ENCODE measurements around the gene LIX1. TPM values are rescaled to one million over a fixed set of nuclear protein-coding genes. Genes with fewer than 3 reads are reported as not detected.

The LIX1 gene
- total and polyA plus RNA-seq, 2 of the 8 experiments (the other 6 are each of a cell fraction or from before 2014, with no cell fraction given), result 0.26 to 0.45 TPM

GRCh38 chr5:97167435-97167834 is 25.0 kb upstream of the LIX1 start:
- Histone ChIP-seq H2BK120ac (replicated peaks; ENCODE audit: low read depth, low read length) (no peak overlapping the region), H3K4me2 (ENCODE audit: insufficient read depth in 1 of 2, low read depth in 2 of 2, low read length in 2 of 2) (no peak overlapping the region), H3K18ac (ENCODE audit: extremely low read depth, low read length) (no peak overlapping the region), H3K27me3 (replicated peaks in 1 of 4; ENCODE audit: control insufficient read depth in 3 of 4, extremely low read depth in 1 of 4, insufficient read depth in 3 of 4, low read length in 3 of 4) (no peaks in the 10 kb centered on the region), H4K20me1 (replicated peaks in 1 of 2; ENCODE audit: control insufficient read depth in 1 of 2, insufficient read depth in 2 of 2, low read length in 2 of 2) (peaks cover 1 to 2% of the 10 kb centered on the region in 2 experiments), H3K9me3 (ENCODE audit: insufficient read depth in 2 of 2, low read depth in 1 of 2, low read length in 1 of 2) (no peaks in the 10 kb centered on the region), H2BK15ac (ENCODE audit: low read length) (no peak overlapping the region), H4K8ac (ENCODE audit: extremely low read depth, insufficient read depth, low read length) (no peak overlapping the region), H2BK12ac (ENCODE audit: low read depth, low read length) (no peak overlapping the region), H3K79me2 (ENCODE audit: control insufficient read depth in 1 of 2, insufficient read depth in 2 of 2, low read length in 2 of 2) (no peaks in the 10 kb centered on the region), H3K23ac (ENCODE audit: insufficient read length) (no peak overlapping the region), H2BK20ac (ENCODE audit: low read length) (no peak overlapping the region), H2AK5ac (ENCODE audit: low read depth, low read length) (no peak overlapping the region), H3K36me3 (ENCODE audit: control insufficient read depth in 2 of 4, insufficient read depth in 4 of 4, low read length in 3 of 4) (peaks cover 9 to 80% (median 40%) of the 10 kb centered on the region in 4 experiments; a peak in 7 of 8 replicates), H3K23me2 (ENCODE audit: low read depth, low read length) (no peaks in the 10 kb centered on the region), H2AFZ (ENCODE audit: low read length) (no peak overlapping the region), H4K5ac (ENCODE audit: insufficient read length, low read depth, low read length) (no peak overlapping the region), H3K9ac (replicated peaks in 1 of 4; ENCODE audit: extremely low read depth in 1 of 4, low read depth in 3 of 4, low read length in 3 of 4) (no peak overlapping the region), H3K4ac (replicated peaks; ENCODE audit: insufficient read length, low read depth, low read length) (no peak overlapping the region), H4K91ac (replicated peaks; ENCODE audit: insufficient read length, low read length) (no peak overlapping the region), H3K56ac (replicated peaks; ENCODE audit: insufficient read length, low read depth, low read length) (no peak overlapping the region), H3K79me1 (ENCODE audit: low read depth, low read length) (no peaks in the 10 kb centered on the region), H3K4me1 (replicated peaks in 1 of 4; ENCODE audit: control insufficient read depth in 3 of 4, insufficient read depth in 4 of 4, low read length in 3 of 4) (no peaks in the 10 kb centered on the region), H2BK5ac (ENCODE audit: low read depth, low read length) (no peak overlapping the region), H3K27ac (ENCODE audit: low read depth, low read length) (no peak overlapping the region), H3K4me3 (ENCODE audit: extremely low read depth in 1 of 4, insufficient read depth in 2 of 4, low read depth in 3 of 4, low read length in 4 of 4) (no peak overlapping the region), H3K14ac (ENCODE audit: insufficient read length) (no peak overlapping the region)
- no peak for TF ChIP-seq SIN3A (conservative IDR thresholded peaks at IDR 0.05 in 1 of 2, IDR thresholded peaks at IDR 0.05 in 1 of 2; ENCODE audit: low read depth in 1 of 2, low read length in 2 of 2)
- no peak for TF ChIP-seq SIRT6 (IDR thresholded peaks at IDR 0.05; ENCODE audit: low read length)
- no peak for TF ChIP-seq CBX8 (IDR thresholded peaks at IDR 0.05; ENCODE audit: borderline replicate concordance, low read depth, low read length)
- TF ChIP-seq POLR2A (IDR thresholded peaks at IDR 0.05; ENCODE audit: control extremely low read depth in 1 of 2, low read depth in 2 of 2, low read length in 2 of 2), result no peak
- TF ChIP-seq POU5F1 (IDR thresholded peaks at IDR 0.05; ENCODE audit: low read depth, low read length), result no peak
- no peak for TF ChIP-seq CREB1 (IDR thresholded peaks at IDR 0.05)
- no peak for TF ChIP-seq TBP (IDR thresholded peaks at IDR 0.05; ENCODE audit: low read depth, low read length)
- TF ChIP-seq HDAC6 (IDR thresholded peaks at IDR 0.05; ENCODE audit: low read depth, low read length), result no peak
- no peak for TF ChIP-seq TAF1 (IDR thresholded peaks at IDR 0.05; ENCODE audit: low read depth, low read length)
- TF ChIP-seq BRCA1 (IDR thresholded peaks at IDR 0.05; ENCODE audit: low read depth, low read length), result no peak
- TF ChIP-seq FOSL1 (IDR thresholded peaks at IDR 0.05; ENCODE audit: insufficient read depth, low read depth, low read length), result no peak
- no peak for TF ChIP-seq JUND (IDR thresholded peaks at IDR 0.05; ENCODE audit: low read length)
- TF ChIP-seq, protein P1, sequence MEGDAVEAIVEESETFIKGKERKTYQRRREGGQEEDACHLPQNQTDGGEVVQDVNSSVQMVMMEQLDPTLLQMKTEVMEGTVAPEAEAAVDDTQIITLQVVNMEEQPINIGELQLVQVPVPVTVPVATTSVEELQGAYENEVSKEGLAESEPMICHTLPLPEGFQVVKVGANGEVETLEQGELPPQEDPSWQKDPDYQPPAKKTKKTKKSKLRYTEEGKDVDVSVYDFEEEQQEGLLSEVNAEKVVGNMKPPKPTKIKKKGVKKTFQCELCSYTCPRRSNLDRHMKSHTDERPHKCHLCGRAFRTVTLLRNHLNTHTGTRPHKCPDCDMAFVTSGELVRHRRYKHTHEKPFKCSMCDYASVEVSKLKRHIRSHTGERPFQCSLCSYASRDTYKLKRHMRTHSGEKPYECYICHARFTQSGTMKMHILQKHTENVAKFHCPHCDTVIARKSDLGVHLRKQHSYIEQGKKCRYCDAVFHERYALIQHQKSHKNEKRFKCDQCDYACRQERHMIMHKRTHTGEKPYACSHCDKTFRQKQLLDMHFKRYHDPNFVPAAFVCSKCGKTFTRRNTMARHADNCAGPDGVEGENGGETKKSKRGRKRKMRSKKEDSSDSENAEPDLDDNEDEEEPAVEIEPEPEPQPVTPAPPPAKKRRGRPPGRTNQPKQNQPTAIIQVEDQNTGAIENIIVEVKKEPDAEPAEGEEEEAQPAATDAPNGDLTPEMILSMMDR (IDR thresholded peaks at IDR 0.05; ENCODE audit: control extremely low read depth in 1 of 3, insufficient read depth in 1 of 3, low read depth in 1 of 3, low read length in 3 of 3), result no peak
- no peak for TF ChIP-seq YY1 (IDR thresholded peaks at IDR 0.05; ENCODE audit: low read depth, low read length)
- POLR2A ChIA-PET (ENCODE audit: partially characterized antibody), result no interaction called here
- DNase-seq (ENCODE audit: low read depth in 1 of 2, low spot score in 2 of 2) (no peak), FAIRE-seq (no peak)
- 79% methylated on average over 6 of the region's 6 CpGs; no CpG with 5 or more reads in 1 of the 2 experiments for WGBS, 2 experiments (ENCODE audit: extremely low coverage in 1 of 2, insufficient coverage in 1 of 2, insufficient read length in 1 of 2, insufficient replicate concordance in 2 of 2, low coverage in 1 of 2, low lambda C conversion rate in 2 of 2, missing lambda C conversion rate in 1 of 2)
- CTCF ChIA-PET (ENCODE audit: partially characterized antibody), result interaction anchor here (0.9 kb wide), 1 partner anchor 417 kb away, joined by 3 read pairs; no protein-coding TSS in a partner anchor
